Duodenal mucosa (tissue), 2 donors: Measurements from ENCODE around the gene COL23A1.
"Not testable (repeated sequence)": the region's sequence is repeated elsewhere in the genome, so short reads cannot be mapped to it uniquely, and the experiment has no call there.

Experiments
- H3K27ac ChIP-seq: one replicate; pipeline ENCODE4 v1.7.0; 2013; ENCODE audit warnings: low read depth, low read length
- H3K27me3 ChIP-seq, 2 donors: one replicate each; pipeline ENCODE4 v1.7.0; 2013; ENCODE audit warnings: low read length in 2 of 2, control low read depth in 1 of 2; ENCODE audit not compliant: insufficient read depth in 2 of 2, control insufficient read depth in 1 of 2
- H3K36me3 ChIP-seq, 2 donors: one replicate each; pipeline ENCODE4 v1.7.0; 2013; ENCODE audit warnings: low read length in 2 of 2, control low read depth in 1 of 2; ENCODE audit not compliant: insufficient read depth in 2 of 2, control insufficient read depth in 1 of 2
- H3K4me1 ChIP-seq, 2 donors: one replicate each; pipeline ENCODE4 v1.7.0; 2013; ENCODE audit warnings: low read length in 2 of 2, control low read depth in 1 of 2; ENCODE audit not compliant: insufficient read depth in 2 of 2, control insufficient read depth in 1 of 2
- H3K4me3 ChIP-seq, 2 donors: one replicate each; pipeline ENCODE4 v1.7.0; 2013; ENCODE audit warnings: low read length in 2 of 2, low read depth in 1 of 2
- H3K9ac ChIP-seq, 2 donors: one replicate each; pipeline ENCODE4 v1.7.0; 2013; ENCODE audit warnings: low read length in 2 of 2, low read depth in 1 of 2
- H3K9me3 ChIP-seq, 2 donors: one replicate each; pipeline ENCODE4 v1.7.0; 2013; ENCODE audit warnings: low read length in 2 of 2, control low read depth in 1 of 2; ENCODE audit not compliant: control insufficient read depth in 1 of 2

Gene COL23A1

GRCh38 chr5:178203670-178204181 is 386.5 kb downstream of the COL23A1 start:
- peaks cover 38 to 46% of the 10 kb centered on the region in 2 donors for H3K4me1 ChIP-seq
- H3K27me3 ChIP-seq, result no peaks in the 10 kb centered on the region
- H3K27ac ChIP-seq, result peak overlapping the region; percentile 88
- H3K4me3 ChIP-seq, result peak overlapping the region; percentile 76 to 81
- H3K36me3 ChIP-seq, result peaks cover 21 to 30% of the 10 kb centered on the region in 2 donors
- H3K9me3 ChIP-seq, result no peaks in the 10 kb centered on the region
- peak overlapping the region; percentile 66 to 87 for H3K9ac ChIP-seq

DNA sequence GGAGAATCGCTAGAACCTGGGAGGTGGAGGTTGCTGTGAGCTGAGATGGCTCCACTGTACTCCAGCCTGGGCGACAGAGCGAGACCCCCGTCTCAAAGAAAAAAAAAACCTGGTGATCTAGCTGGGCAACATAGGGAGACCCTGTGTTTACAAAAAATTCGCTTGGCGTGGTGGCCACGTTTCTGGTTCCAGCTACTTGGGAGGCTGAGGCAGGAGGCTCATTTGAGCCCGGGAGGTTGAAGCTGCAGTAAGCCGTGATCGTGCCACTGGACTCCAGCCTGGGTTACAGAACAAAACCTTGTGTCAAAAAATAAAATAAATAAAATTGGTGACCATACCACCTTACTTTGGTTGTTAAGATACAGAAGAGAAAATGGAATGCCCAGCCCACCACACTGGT is 387.7 kb downstream of the COL23A1 start:
- no peak overlapping the region for H3K27ac ChIP-seq
- H3K9me3 ChIP-seq, result no peaks in the 10 kb centered on the region
- no peak overlapping the region for H3K9ac ChIP-seq
- peaks cover 18% of the 10 kb centered on the region in 2 donors for H3K36me3 ChIP-seq
- no peak overlapping the region for H3K4me3 ChIP-seq
- H3K4me1 ChIP-seq, result peaks cover 26 to 34% of the 10 kb centered on the region in 2 donors
- H3K27me3 ChIP-seq, result no peaks in the 10 kb centered on the region

- H3K27ac ChIP-seq, result no peak overlapping the region
- no peaks in the 10 kb centered on the region for H3K9me3 ChIP-seq
- peaks cover 12% of the 10 kb centered on the region in 2 donors for H3K36me3 ChIP-seq
- no peaks in the 10 kb centered on the region for H3K27me3 ChIP-seq
- H3K4me3 ChIP-seq, result no peak overlapping the region
- no peak overlapping the region for H3K9ac ChIP-seq
- H3K4me1 ChIP-seq, result peaks cover 20 to 28% of the 10 kb centered on the region in 2 donors
Measured at GRCh38 chr5:178201927-178202235, 388.3 kb downstream of the COL23A1 start.

DNA sequence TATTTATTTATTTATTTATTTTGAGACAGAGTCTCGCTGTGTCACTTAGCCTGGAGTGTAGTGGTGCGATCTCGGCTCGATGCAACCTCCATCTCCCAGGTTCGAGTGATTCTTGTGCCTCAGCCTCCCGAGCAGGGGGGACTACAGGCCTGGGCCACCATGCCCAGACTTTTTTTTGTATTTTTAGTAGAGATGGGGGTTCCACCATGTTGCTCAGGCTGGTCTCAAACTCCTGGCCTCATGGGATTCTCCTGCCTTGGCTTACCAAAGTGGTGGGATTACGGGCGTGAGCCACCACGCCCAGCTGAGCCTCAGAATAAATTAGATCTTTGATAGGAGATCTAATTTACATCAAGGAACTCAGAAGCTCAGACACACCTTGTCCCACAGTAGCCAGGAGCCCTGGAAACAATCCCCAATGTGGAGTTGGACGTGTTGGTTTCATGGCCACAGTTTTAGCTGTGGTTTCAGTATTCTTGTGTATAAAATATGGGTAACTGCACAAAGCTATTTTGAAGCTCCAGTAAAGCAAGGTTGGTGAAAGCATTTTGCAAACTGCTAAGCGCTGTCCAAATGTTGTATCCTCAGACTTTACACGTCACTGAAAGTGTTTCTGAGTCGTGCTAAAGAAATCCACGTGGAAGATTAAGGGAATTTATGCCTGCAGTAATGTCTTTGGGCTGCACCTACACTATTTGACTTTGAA is 388.8 kb downstream of the COL23A1 start:
- Histone ChIP-seq H3K4me3 (no peak overlapping the region), H3K9me3 (no peaks in the 10 kb centered on the region), H3K27ac (no peak overlapping the region), H3K9ac (no peak overlapping the region), H3K36me3 (peaks cover 7 to 8% of the 10 kb centered on the region in 2 donors), H3K27me3 (no peaks in the 10 kb centered on the region), H3K4me1 (peaks cover 15 to 23% of the 10 kb centered on the region in 2 donors)

- H3K9me3 ChIP-seq, result no peaks in the 10 kb centered on the region
- H3K9ac ChIP-seq, result no peak overlapping the region
- H3K4me3 ChIP-seq, result no peak overlapping the region
- H3K36me3 ChIP-seq, result no peaks in the 10 kb centered on the region
- H3K27me3 ChIP-seq, result peaks cover under 1 to 1% of the 10 kb centered on the region in 2 donors
- H3K4me1 ChIP-seq, result peaks cover 6 to 13% of the 10 kb centered on the region in 2 donors
- H3K27ac ChIP-seq, result no peak overlapping the region
Measured at GRCh38 chr5:178199581-178200434, 390.4 kb downstream of the COL23A1 start.

GRCh38 chr5:178198706-178199105 is 391.5 kb downstream of the COL23A1 start:
- Histone ChIP-seq H3K4me1 (peaks cover 6 to 9% of the 10 kb centered on the region in 2 donors), H3K36me3 (no peaks in the 10 kb centered on the region), H3K9me3 (no peaks in the 10 kb centered on the region)

GRCh38 chr5:178198151-178198550 is 392.0 kb downstream of the COL23A1 start:
- H3K27ac ChIP-seq, H3K9ac ChIP-seq, H3K36me3 ChIP-seq, H3K9me3 ChIP-seq, H3K4me3 ChIP-seq, H3K4me1 ChIP-seq: not testable (repeated sequence)
- peaks cover 9 to 11% of the 10 kb centered on the region in 2 donors for H3K27me3 ChIP-seq

More at GRCh38 chr5:178198706-178199105, 391.5 kb downstream of the COL23A1 start:
- H3K9ac ChIP-seq, result no peak overlapping the region
- no peak overlapping the region for H3K4me3 ChIP-seq
- H3K27ac ChIP-seq, result no peak overlapping the region
- H3K27me3 ChIP-seq, result peaks cover 9 to 11% of the 10 kb centered on the region in 2 donors

GRCh38 chr5:178196986-178197385 is 393.2 kb downstream of the COL23A1 start:
- Histone ChIP-seq H3K9ac (no peak overlapping the region), H3K9me3 (no peaks in the 10 kb centered on the region), H3K4me1 (peaks cover 5 to 6% of the 10 kb centered on the region in 2 donors), H3K27ac (no peak overlapping the region), H3K27me3 (peaks cover 9 to 11% of the 10 kb centered on the region in 2 donors), H3K4me3 (no peak overlapping the region), H3K36me3 (no peaks in the 10 kb centered on the region)

GRCh38 chr5:178196281-178196812 is 393.8 kb downstream of the COL23A1 start:
- Histone ChIP-seq H3K27ac (no peak overlapping the region), H3K4me1 (no peaks in the 10 kb centered on the region), H3K9me3 (no peaks in the 10 kb centered on the region), H3K36me3 (no peaks in the 10 kb centered on the region), H3K27me3 (peaks cover 9 to 11% of the 10 kb centered on the region in 2 donors), H3K9ac (no peak overlapping the region), H3K4me3 (no peak overlapping the region)

GRCh38 chr5:178194026-178194425 is 396.2 kb downstream of the COL23A1 start:
- H3K4me3 ChIP-seq, result no peak overlapping the region
- no peaks in the 10 kb centered on the region for H3K9me3 ChIP-seq
- no peaks in the 10 kb centered on the region for H3K36me3 ChIP-seq
- H3K27me3 ChIP-seq, result peaks cover 9 to 11% of the 10 kb centered on the region in 2 donors
- no peak overlapping the region for H3K27ac ChIP-seq
- H3K4me1 ChIP-seq, result no peaks in the 10 kb centered on the region
- H3K9ac ChIP-seq, result no peak overlapping the region
